Trophoblast cell (in vitro differentiated cells and primary cell): ENCODE results near the gene APPBP2.
A peak's percentile ranks its signal among the peaks of the same experiment; 100 is the strongest.
"Not testable (repeated sequence)": the region's sequence is repeated elsewhere in the genome, so short reads cannot be mapped to it uniquely, and the experiment has no call there.

Experiments
- DNase-seq, 2 donors: peaks; one replicate each; pipeline ENCODE4 v3.0.0-alpha.2; 2016
- H2AFZ ChIP-seq: 2 replicates; pipeline ENCODE4 v1.6.1; 2013; ENCODE audit warnings: low read length, moderate library complexity, mild to moderate bottlenecking; ENCODE audit not compliant: insufficient read depth, poor library complexity
- H2AK5ac ChIP-seq: 2 replicates; pipeline ENCODE4 v1.6.1; 2013; ENCODE audit warnings: mild to moderate bottlenecking, low read length
- H2BK120ac ChIP-seq: 2 replicates; pipeline ENCODE4 v1.6.1; 2013; ENCODE audit warnings: low read length, mild to moderate bottlenecking, moderate library complexity; ENCODE audit not compliant: insufficient read depth, poor library complexity
- H2BK12ac ChIP-seq: 2 replicates; pipeline ENCODE4 v1.6.1; 2013; ENCODE audit warnings: mild to moderate bottlenecking, low read length, moderate library complexity
- H2BK5ac ChIP-seq: 2 replicates; pipeline ENCODE4 v1.6.1; 2013; ENCODE audit warnings: low read length, low read depth, moderate library complexity, mild to moderate bottlenecking; ENCODE audit not compliant: poor library complexity
- H3K14ac ChIP-seq: 2 replicates; pipeline ENCODE4 v1.6.1; 2013; ENCODE audit warnings: mild to moderate bottlenecking, low read length
- H3K18ac ChIP-seq: 2 replicates; pipeline ENCODE4 v1.6.1; 2013; ENCODE audit warnings: mild to moderate bottlenecking, low read length
- H3K23ac ChIP-seq: 2 replicates; pipeline ENCODE4 v1.6.1; 2013; ENCODE audit warnings: low read length
- H3K27ac ChIP-seq: 2 replicates; pipeline ENCODE4 v1.5.1; 2013; ENCODE audit warnings: low read depth, mild to moderate bottlenecking, inconsistent platforms, low read length, moderate library complexity
- H3K27me3 ChIP-seq: 2 replicates; pipeline ENCODE4 v1.6.1; 2013; ENCODE audit warnings: inconsistent platforms, mild to moderate bottlenecking, low read length, moderate library complexity; ENCODE audit not compliant: insufficient read depth
- H3K36me3 ChIP-seq, 2 experiments: 1 replicate in 1 of 2; 2 replicates in 1 of 2; pipeline ENCODE4 v1.6.1; 2013; ENCODE audit warnings: low read length in 2 of 2, mild to moderate bottlenecking in 2 of 2, moderate library complexity in 1 of 2; ENCODE audit not compliant: insufficient read depth in 2 of 2, control insufficient read depth in 1 of 2
- H3K4ac ChIP-seq: 2 replicates; pipeline ENCODE4 v1.6.1; 2013; ENCODE audit warnings: low read depth, mild to moderate bottlenecking, low read length, moderate library complexity
- H3K4me1 ChIP-seq, 2 experiments: 1 replicate in 1 of 2; 2 replicates in 1 of 2; pipeline ENCODE4 v1.6.1; 2013; ENCODE audit warnings: low read length in 2 of 2, mild to moderate bottlenecking in 2 of 2, moderate library complexity in 1 of 2; ENCODE audit not compliant: insufficient read depth in 2 of 2, control insufficient read depth in 1 of 2
- H3K4me2 ChIP-seq: 2 replicates; pipeline ENCODE4 v1.6.1; 2013; ENCODE audit warnings: inconsistent platforms, mild to moderate bottlenecking, low read length, moderate library complexity
- H3K4me3 ChIP-seq: 2 replicates; pipeline ENCODE4 v1.5.1; 2013; ENCODE audit warnings: mild to moderate bottlenecking, low read depth, low read length, inconsistent platforms
- H3K79me1 ChIP-seq: one replicate; pipeline ENCODE4 v1.6.1; 2013; ENCODE audit warnings: low read length
- H3K79me2 ChIP-seq: 2 replicates; pipeline ENCODE4 v1.6.1; 2013; ENCODE audit warnings: low read length, mild to moderate bottlenecking; ENCODE audit not compliant: control insufficient read depth, insufficient read depth, poor library complexity
- H3K9ac ChIP-seq: 2 replicates; pipeline ENCODE4 v1.6.1; 2013; ENCODE audit warnings: mild to moderate bottlenecking, low read length
- H3K9me3 ChIP-seq: 2 replicates; pipeline ENCODE4 v1.6.1; 2013; ENCODE audit warnings: low read depth, mild to moderate bottlenecking, control low read depth, inconsistent platforms, low read length; ENCODE audit not compliant: insufficient read depth
- H4K12ac ChIP-seq: 2 replicates; pipeline ENCODE4 v1.6.1; 2013; ENCODE audit warnings: low read depth, mild to moderate bottlenecking, low read length, moderate library complexity
- H4K8ac ChIP-seq: 2 replicates; pipeline ENCODE4 v1.6.1; 2013; ENCODE audit warnings: low read depth, mild to moderate bottlenecking, low read length, moderate library complexity
- H4K91ac ChIP-seq: one replicate; pipeline ENCODE4 v1.6.1; 2013; ENCODE audit warnings: low read depth, mild to moderate bottlenecking, low read length, moderate library complexity
- WGBS: extraction: QIAGEN DNeasy Blood & Tissue Kit; methylation state at CpG from one replicate; pipeline ENCODE4 v1.1.7; 2013; ENCODE audit warnings: missing lambda C conversion rate; ENCODE audit not compliant: insufficient read length, insufficient coverage; ENCODE audit errors: extremely low coverage; 5-methylcytosine and 5-hydroxymethylcytosine counted together

The APPBP2 gene

GRCh38 chr17:60493847-60494321, 32.2 kb downstream of the APPBP2 start:
- Histone ChIP-seq H3K4ac (no peak overlapping the region), H2BK5ac (no peak overlapping the region), H3K18ac (no peak overlapping the region), H2BK12ac (no peak overlapping the region), H3K9me3 (peaks cover 15% of the 10 kb centered on the region), H3K4me3 (no peak overlapping the region), H3K27ac (no peak overlapping the region), H3K79me1 (no peaks in the 10 kb centered on the region), H2AFZ (no peak overlapping the region), H3K36me3 (peaks cover 35 to 49% of the 10 kb centered on the region in 2 experiments), H4K12ac (no peak overlapping the region), H3K9ac (no peak overlapping the region), H4K8ac (no peak overlapping the region), H3K4me1 (no peaks in the 10 kb centered on the region), H4K91ac (no peak overlapping the region), H3K23ac (no peak overlapping the region), H3K27me3 (no peaks in the 10 kb centered on the region), H3K79me2 (no peaks in the 10 kb centered on the region), H3K14ac (no peak overlapping the region), H2BK120ac (no peak overlapping the region), H2AK5ac (no peak overlapping the region), H3K4me2 (no peak overlapping the region)
- WGBS = no CpG with 5 or more reads among the region's 3 CpGs
- DNase-seq = peak; percentile 75 to 93

DNA sequence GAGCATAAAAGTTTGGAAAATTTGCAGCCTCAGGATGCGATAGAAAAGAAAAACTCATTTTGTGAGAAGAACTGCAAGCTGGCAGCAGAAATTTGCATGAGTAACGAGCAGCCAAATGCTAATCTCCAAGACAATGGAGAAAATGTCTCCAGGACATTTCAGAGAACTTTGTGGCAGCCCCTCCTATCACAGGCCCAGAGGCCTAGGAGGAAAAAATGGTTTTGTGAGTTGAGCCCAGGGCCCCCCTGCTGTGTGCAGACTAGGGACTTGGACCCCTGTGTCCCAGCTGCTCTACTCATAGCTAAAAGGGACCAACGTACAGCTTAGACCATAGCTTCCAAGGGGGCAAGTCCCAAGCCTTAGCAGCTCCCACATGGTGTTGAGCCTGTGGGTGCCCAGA, 34.3 kb downstream of the APPBP2 start:
- no peak for DNase-seq
- Histone ChIP-seq H3K27me3 (no peaks in the 10 kb centered on the region), H4K8ac (no peak overlapping the region), H3K4me3 (no peak overlapping the region), H3K36me3 (peaks cover 36 to 47% of the 10 kb centered on the region in 2 experiments), H3K79me1 (no peaks in the 10 kb centered on the region), H2BK5ac (no peak overlapping the region), H3K4ac (no peak overlapping the region), H3K9ac (no peak overlapping the region), H3K4me1 (no peaks in the 10 kb centered on the region), H3K27ac (no peak overlapping the region), H2AK5ac (no peak overlapping the region), H2BK12ac (no peak overlapping the region), H3K9me3 (peaks cover 15% of the 10 kb centered on the region), H4K91ac (no peak overlapping the region), H2BK120ac (no peak overlapping the region), H4K12ac (no peak overlapping the region), H3K14ac (no peak overlapping the region), H3K23ac (no peak overlapping the region), H3K79me2 (no peaks in the 10 kb centered on the region), H2AFZ (no peak overlapping the region), H3K4me2 (no peak overlapping the region), H3K18ac (no peak overlapping the region)
- WGBS = no CpG with 5 or more reads among the region's 3 CpGs

DNA sequence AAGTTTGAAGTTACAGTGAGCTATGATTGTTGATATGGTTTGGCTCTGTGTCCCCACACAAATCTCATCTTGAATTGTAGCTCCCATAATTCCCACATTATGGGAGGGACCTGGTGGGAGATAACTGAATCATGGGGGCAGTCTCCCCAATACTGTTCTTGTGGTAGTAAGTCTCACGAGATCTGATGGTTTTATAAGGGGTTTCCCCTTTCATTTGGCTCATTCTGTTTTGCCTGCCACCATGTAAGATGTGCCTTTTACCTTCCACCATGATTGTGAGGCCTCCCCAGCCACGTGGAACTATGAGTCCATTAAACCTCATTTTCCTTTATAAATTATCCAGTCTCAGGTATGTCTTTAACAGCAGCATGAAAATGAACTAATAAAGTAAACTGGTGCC, 35.4 kb downstream of the APPBP2 start:
- not testable (repeated sequence) for H2BK12ac ChIP-seq, H3K79me1 ChIP-seq, H2AFZ ChIP-seq, H2AK5ac ChIP-seq, DNase-seq, H3K4me3 ChIP-seq, H3K27ac ChIP-seq, H3K4me1 ChIP-seq, H3K79me2 ChIP-seq, H3K4me2 ChIP-seq, H4K12ac ChIP-seq, H2BK120ac ChIP-seq, H3K27me3 ChIP-seq, H3K14ac ChIP-seq, H4K91ac ChIP-seq, H4K8ac ChIP-seq, H3K23ac ChIP-seq, H3K18ac ChIP-seq, H3K9ac ChIP-seq, H3K4ac ChIP-seq, H2BK5ac ChIP-seq
- no CpG with 5 or more reads among the region's 2 CpGs for WGBS
- H3K9me3 ChIP-seq = peaks cover 15% of the 10 kb centered on the region
- peaks cover 34 to 46% of the 10 kb centered on the region in 2 experiments for H3K36me3 ChIP-seq

DNA sequence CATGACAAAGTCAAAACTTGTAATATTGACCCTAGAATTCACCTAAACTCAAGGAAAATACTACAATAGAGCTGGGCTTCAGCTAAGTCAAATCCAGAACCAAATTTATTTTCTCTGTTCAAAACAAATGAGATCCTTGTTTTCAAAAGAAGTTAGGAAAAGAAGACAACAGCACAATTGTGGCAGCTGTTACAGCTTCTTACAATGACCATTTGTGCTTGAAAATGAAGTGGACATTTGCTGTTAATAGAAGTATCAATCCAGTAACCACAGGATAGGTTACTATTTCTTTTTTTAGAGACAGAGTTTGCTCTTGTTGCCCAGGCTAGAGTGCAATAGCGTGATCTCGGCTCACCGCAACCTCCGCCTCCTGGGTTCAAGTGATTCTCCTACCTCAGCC, 44.4 kb downstream of the APPBP2 start:
- Histone ChIP-seq H3K9ac (no peak overlapping the region), H3K18ac (no peak overlapping the region), H3K27ac (no peak overlapping the region), H2AK5ac (no peak overlapping the region), H2AFZ (no peak overlapping the region), H3K36me3 (peaks cover 1 to 5% of the 10 kb centered on the region in 2 experiments), H3K23ac (no peak overlapping the region), H3K14ac (no peak overlapping the region), H4K8ac (no peak overlapping the region), H4K91ac (no peak overlapping the region), H3K9me3 (no peaks in the 10 kb centered on the region), H3K79me2 (no peaks in the 10 kb centered on the region), H2BK5ac (no peak overlapping the region), H3K4me1 (no peaks in the 10 kb centered on the region), H2BK120ac (no peak overlapping the region), H3K4ac (no peak overlapping the region), H3K4me2 (no peak overlapping the region), H3K4me3 (no peak overlapping the region), H3K27me3 (no peaks in the 10 kb centered on the region), H4K12ac (no peak overlapping the region), H2BK12ac (no peak overlapping the region), H3K79me1 (no peaks in the 10 kb centered on the region)
- no CpG with 5 or more reads among the region's 4 CpGs for WGBS
- DNase-seq = no peak
